Keratinocyte (primary cell): ENCODE results near the gene GJA5.

Experiments used
- CTCF ChIP-seq, 3 experiments: IDR thresholded peaks in 1 of 3; conservative IDR thresholded peaks in 1 of 3; optimal IDR thresholded peaks in 1 of 3; 2 replicates in 2 of 3; 3 replicates in 1 of 3; pipeline versions ENCODE3 to v1.5.1; 2011; ENCODE audit warnings: low read length in 3 of 3, mild to moderate bottlenecking in 3 of 3, moderate library complexity in 2 of 3, control low read depth in 1 of 3, inconsistent platforms in 1 of 3; ENCODE audit not compliant: insufficient read depth in 2 of 3; ENCODE audit errors: extremely low read depth in 1 of 3
- EZH2 ChIP-seq: IDR thresholded peaks from one replicate; pipeline ENCODE4 v1.6.1; 2012; ENCODE audit warnings: inconsistent platforms, mild to moderate bottlenecking, low read length, moderate library complexity

GRCh38 chr1:147773215-147773715 lies 12.9 kb upstream of the GJA5 start:
- TF ChIP-seq EZH2 (no peak), CTCF (optimal IDR thresholded peaks at IDR 0.05 in 1 of 3, IDR thresholded peaks at IDR 0.05 in 1 of 3, conservative IDR thresholded peaks at IDR 0.05 in 1 of 3; ENCODE audit: extremely low read depth in 1 of 3, insufficient read depth in 2 of 3, low read length in 3 of 3) (no peak)
